ENCODE measurements around the gene ACO2. TPM values are rescaled to one million over a fixed set of nuclear protein-coding genes. Genes with fewer than 3 reads are reported as not detected.
A peak's percentile ranks its signal among the peaks of the same experiment; 100 is the strongest.
"Not testable (repeated sequence)": the region's sequence is repeated elsewhere in the genome, so short reads cannot be mapped to it uniquely, and the experiment has no call there.

The ACO2 gene
- total RNA-seq, 4 donors from 2014 or later, result 81.3 to 205 (median 135) TPM

DNA sequence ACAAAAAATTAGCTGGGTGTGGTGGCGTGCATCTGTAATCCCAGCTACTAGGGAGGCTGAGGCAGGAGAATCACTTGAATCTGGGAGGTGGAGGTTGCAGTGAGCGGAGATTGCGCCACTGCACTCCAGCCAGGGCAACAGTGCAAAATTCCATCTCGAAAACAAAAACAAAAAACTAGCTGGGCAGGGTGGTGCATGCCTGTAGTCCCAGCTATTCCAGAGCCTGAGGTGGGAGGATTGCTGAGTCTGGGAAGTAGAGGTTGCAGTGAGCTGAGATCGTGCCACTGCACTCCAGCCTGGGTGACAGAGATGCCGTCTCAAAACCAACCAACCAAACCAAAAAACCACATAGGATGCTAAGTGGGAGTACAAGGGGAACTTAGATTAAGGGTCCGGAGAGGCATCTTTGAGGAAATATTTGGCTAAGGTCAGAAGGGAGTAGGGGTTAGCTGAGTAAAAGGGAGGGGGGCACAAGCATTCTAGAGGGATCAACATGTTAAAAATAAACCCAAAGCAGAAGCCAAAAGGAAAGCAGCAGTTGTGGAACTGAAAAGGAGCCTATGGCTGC, 10.7 kb upstream of the ACO2 start:
- H3K27me3 ChIP-seq, result no peaks in the 10 kb centered on the region
- H3K4me3 ChIP-seq (replicated peaks in 1 of 3), result no peak overlapping the region
- WGBS, 2 donors, result 89 to 94% methylated on average over 7 of the region's 7 CpGs
- no peak overlapping the region for H3K27ac ChIP-seq
- intact Hi-C loops (cut with DNase I), result loop anchor here (10.0 kb wide), 1 partner anchor 57 kb away; no protein-coding TSS in a partner anchor
- H3K36me3 ChIP-seq, result peaks cover 26 to 27% of the 10 kb centered on the region in 2 donors
- no peak for TF ChIP-seq POLR2A (IDR thresholded peaks at IDR 0.05)
- TF ChIP-seq, protein P1, sequence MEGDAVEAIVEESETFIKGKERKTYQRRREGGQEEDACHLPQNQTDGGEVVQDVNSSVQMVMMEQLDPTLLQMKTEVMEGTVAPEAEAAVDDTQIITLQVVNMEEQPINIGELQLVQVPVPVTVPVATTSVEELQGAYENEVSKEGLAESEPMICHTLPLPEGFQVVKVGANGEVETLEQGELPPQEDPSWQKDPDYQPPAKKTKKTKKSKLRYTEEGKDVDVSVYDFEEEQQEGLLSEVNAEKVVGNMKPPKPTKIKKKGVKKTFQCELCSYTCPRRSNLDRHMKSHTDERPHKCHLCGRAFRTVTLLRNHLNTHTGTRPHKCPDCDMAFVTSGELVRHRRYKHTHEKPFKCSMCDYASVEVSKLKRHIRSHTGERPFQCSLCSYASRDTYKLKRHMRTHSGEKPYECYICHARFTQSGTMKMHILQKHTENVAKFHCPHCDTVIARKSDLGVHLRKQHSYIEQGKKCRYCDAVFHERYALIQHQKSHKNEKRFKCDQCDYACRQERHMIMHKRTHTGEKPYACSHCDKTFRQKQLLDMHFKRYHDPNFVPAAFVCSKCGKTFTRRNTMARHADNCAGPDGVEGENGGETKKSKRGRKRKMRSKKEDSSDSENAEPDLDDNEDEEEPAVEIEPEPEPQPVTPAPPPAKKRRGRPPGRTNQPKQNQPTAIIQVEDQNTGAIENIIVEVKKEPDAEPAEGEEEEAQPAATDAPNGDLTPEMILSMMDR (IDR thresholded peaks at IDR 0.05), result no peak
- H3K4me1 ChIP-seq, result no peaks in the 10 kb centered on the region
- no peak for DNase-seq
- no peaks in the 10 kb centered on the region for H3K9me3 ChIP-seq

DNA sequence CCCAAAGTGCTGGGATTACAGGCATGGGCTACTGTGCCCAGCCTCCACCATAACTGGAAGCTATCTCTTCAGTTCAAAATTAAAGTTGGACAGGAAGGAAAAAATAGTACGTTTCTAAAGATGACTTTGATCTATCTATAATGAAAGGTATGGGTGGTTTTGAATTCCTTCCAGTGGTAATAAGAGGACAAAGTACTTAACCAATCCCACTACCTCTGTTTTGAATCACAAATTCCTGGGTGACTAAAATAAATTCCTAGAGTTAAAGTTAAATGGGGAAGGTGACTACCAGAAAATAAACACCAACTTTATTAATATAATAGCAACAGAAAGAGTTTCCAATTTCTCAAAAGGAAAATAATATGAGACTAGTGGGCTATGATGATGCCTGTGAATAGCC, 9.5 kb upstream of the ACO2 start:
- TF ChIP-seq, protein P1 (IDR thresholded peaks at IDR 0.05), result no peak
- no peak for TF ChIP-seq POLR2A (IDR thresholded peaks at IDR 0.05)
- Histone ChIP-seq H3K4me3 (replicated peaks in 1 of 3) (no peak overlapping the region), H3K27me3 (no peaks in the 10 kb centered on the region), H3K9me3 (no peaks in the 10 kb centered on the region), H3K27ac (no peak overlapping the region), H3K4me1 (no peaks in the 10 kb centered on the region), H3K36me3 (peaks cover 34% of the 10 kb centered on the region in 2 donors)
- intact Hi-C loops (cut with DNase I), result loop anchor here (10.0 kb wide), 1 partner anchor 55 kb away; no protein-coding TSS in a partner anchor
- 67 to 68% methylated on average over 1 of the region's 1 CpG for WGBS, 2 donors
- DNase-seq, result no peak

DNA sequence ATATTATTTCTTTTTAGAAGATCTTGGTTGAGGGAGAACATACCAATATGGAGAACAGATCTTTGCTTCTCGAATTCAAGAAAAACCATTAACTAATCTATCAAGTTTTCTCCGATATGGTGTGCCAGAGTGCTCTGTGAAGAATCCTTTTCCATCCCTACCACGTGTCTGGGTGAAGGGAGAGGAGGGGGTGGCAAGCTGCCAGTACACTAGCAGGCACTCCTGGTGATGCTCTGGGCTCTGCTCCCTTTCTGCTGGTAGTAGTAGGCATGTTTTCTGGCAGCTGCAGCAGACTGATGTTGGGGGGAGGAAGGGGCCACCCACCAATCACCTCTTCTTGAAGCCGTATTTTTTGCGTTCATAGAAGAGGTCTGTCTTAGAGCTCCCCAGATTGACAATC, 8.8 kb upstream of the ACO2 start:
- H3K4me1 ChIP-seq; H3K9me3 ChIP-seq; H3K27ac ChIP-seq; H3K27me3 ChIP-seq; H3K4me3 ChIP-seq (replicated peaks in 1 of 3); intact Hi-C loops (cut with DNase I): not testable (repeated sequence)
- DNase-seq, result peak in 1 of 2 donors; percentile 23
- 83 to 85% methylated on average over 5 of the region's 5 CpGs for WGBS, 2 donors
- peaks cover 39 to 41% of the 10 kb centered on the region in 2 donors for H3K36me3 ChIP-seq

DNA sequence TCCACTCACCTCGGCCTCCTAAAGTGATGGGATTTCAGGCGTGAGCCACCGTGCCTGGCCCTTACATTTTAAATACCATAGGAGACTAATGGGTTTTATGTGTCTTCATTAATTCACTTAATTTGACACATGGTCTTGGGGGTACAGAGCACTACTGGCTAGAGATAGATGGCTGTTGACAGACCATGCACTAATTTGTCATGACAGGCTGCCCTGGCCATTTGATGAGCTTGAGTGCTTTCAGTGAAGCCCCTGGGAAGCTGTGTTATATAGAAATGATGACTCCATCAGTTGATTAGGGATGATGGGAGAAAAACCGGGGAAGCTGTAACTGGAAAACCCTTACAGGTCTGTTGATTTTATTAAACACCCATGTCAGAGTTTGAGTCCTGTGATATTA, 7.0 kb upstream of the ACO2 start:
- DNase-seq, result no peak
- H3K27me3 ChIP-seq, result no peaks in the 10 kb centered on the region
- peaks cover 56 to 57% of the 10 kb centered on the region in 2 donors for H3K36me3 ChIP-seq
- intact Hi-C loops (cut with DNase I), result no loop called here
- 95 to 98% methylated on average over 4 of the region's 4 CpGs for WGBS, 2 donors
- H3K9me3 ChIP-seq, result no peaks in the 10 kb centered on the region
- TF ChIP-seq, protein P1 (IDR thresholded peaks at IDR 0.05), result no peak
- TF ChIP-seq POLR2A (IDR thresholded peaks at IDR 0.05), result no peak
- no peak overlapping the region for H3K27ac ChIP-seq
- H3K4me3 ChIP-seq (replicated peaks in 1 of 3), result no peak overlapping the region
- H3K4me1 ChIP-seq, result no peaks in the 10 kb centered on the region

DNA sequence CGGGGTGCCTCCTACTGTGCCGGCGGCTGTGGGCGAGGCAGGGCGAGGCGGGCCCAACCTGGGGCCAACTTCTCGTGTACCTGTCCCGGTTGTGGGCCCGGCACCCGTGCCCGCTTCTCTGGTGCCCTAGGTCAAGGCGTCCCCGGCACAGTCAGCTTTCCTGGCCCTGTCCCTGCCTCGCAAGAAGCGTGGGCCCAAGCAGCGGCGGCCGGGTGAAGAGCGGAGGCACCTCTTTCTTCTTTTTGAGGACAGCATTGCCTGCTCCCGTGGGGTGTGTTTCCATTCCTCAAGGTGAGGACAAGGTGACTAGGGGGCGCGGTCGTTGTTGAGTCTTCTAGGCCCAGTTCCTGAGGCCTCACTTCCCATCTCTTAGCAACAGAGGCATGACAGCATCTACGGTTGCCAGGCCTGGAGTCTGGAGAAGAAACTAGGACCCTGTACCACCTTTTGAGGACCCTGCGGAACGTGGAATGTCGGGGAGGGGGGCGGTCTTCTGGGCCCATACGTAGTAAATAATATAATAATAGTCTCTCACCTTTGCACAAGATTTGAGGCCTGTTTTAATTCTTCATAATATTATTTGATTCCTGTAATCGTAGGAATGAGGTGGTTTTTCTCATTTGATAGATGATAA, 418 bp downstream of the ACO2 start:
- H3K9me3 ChIP-seq, result no peaks in the 10 kb centered on the region
- H3K4me3 ChIP-seq (replicated peaks in 1 of 3), result peak overlapping the region; percentile 72 to 98 (median 74)
- H3K36me3 ChIP-seq, result peaks cover 24 to 30% of the 10 kb centered on the region in 2 donors
- WGBS, 2 donors, result 1 to 3% methylated on average over 24 to 28 of the region's 30 CpGs
- TF ChIP-seq POLR2A (IDR thresholded peaks at IDR 0.05), result peak in 1 of 2 donors; percentile 38
- TF ChIP-seq, protein P1 (IDR thresholded peaks at IDR 0.05), result no peak
- H3K27me3 ChIP-seq, result no peaks in the 10 kb centered on the region
- intact Hi-C loops (cut with DNase I), result no loop called here
- DNase-seq, result peak; percentile 49 to 51
- H3K4me1 ChIP-seq, result peaks cover 19 to 23% of the 10 kb centered on the region in 2 donors
- H3K27ac ChIP-seq, result peak overlapping the region; percentile 83 to 98 (median 92)
